Metanephros (tissue), 2 donors: ENCODE data around the gene KYNU. TPM values are rescaled to one million over a fixed set of nuclear protein-coding genes. Genes with fewer than 3 reads are reported as not detected.

Source experiments
- small RNA-seq: library from RNA; depleted of rRNA; stranded (forward); fragments of <200 nt; gene quantifications from one replicate; pipeline ENCODE3, GENCODE V24; 2014; ENCODE audit warnings: low replicate concordance
- total RNA-seq: library from RNA; depleted of rRNA; stranded (reverse); fragments of >200 nt; gene quantifications from one replicate; pipeline ENCODE4 v1.2.3, GENCODE V29; 2014

KYNU gene
- 5.1 TPM for total RNA-seq

DNA sequence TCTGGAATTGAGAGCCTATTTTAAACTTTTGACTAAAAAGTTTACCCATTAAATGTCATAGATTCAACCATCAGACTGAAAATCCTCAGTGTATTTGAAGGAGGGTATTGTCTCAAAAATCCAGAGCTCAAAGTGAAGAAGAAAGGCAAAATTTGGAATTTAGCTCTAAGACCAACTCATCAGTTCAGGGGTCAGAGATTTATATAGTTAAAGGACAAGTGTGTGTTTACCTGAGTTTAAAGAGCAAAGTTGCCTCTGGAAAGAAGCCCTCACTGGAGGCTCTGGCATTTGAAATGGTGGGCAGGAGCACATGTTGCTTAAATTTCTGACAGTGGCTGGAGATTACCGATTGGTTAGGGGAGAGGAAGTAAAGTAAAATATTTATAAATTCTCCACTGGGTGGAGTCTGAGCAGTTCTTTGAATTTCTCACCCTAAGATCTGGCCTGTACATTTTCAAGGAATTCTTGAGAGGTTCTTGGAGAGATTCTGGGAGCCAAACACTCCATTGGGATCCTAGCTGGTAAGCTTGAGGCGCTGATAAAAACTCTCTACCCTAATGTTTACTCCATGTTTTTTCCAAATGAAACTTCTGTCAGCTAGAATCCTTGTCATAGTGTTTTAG is at the start of gene KYNU:
Gene KYNU (plus strand): TSS at position 449 of the 623 bp plus-strand sequence. CDS start 7,704 bp downstream, outside the sequence.

Small RNA genes within 50 kb of the gene (small RNA-seq; reads per million reads assigned to genes)
- gene MTND4LP12 = not detected
